Measurements from ENCODE around the gene AIG1.

DNA sequence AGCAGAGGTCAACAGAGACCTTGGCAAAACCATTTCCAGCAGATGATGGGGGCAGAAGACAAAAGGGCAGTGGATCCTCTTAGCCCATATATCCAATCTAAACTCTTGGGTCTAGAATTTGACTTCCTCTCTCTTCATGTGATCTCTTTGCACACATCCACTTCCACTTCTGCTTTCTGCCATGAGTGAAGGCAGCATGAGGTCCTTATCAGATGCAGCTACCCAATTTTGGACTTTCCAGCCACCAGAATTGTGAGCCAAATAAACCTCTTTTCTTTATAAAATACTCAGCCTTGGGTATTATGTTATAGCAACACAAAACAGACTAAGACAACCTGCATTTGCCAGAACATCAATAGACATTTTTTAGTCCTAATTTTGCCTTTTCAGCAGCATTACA lies 198.3 kb downstream of the AIG1 start:
- TF ChIP-seq CTCF (IDR thresholded peaks at IDR 0.05; ENCODE audit: low read length) (no peak), EZH2 (IDR thresholded peaks at IDR 0.05; ENCODE audit: borderline replicate concordance, low read length) (no peak)

Measured in OCI-LY1 (cell line).